SU-DHL-6 (cell line): ENCODE results near the gene C18orf54.

Source experiments
- H2AFZ ChIP-seq: fragments of 200-600 bp; sonication (generic); 2 replicates; pipeline ENCODE4 v1.6.1; 2014; ENCODE audit warnings: low read depth, mild to moderate bottlenecking, moderate library complexity, mixed read lengths, antibody characterized with exemption, low read length; ENCODE audit not compliant: severe bottlenecking
- H3F3A ChIP-seq: fragments of 200-600 bp; shearing (Covaris generic); 2 replicates; pipeline ENCODE4 v1.6.0; 2016; ENCODE audit warnings: antibody characterized with exemption, mild to moderate bottlenecking; ENCODE audit not compliant: insufficient read depth
- H3K27ac ChIP-seq: fragments of 200-600 bp; sonication (generic); 2 replicates; pipeline ENCODE4 v1.5.1; 2016; ENCODE audit warnings: low read depth, mild to moderate bottlenecking, low read length, moderate library complexity, mixed read lengths
- H3K27me3 ChIP-seq: fragments of 200-600 bp; sonication (generic), shearing (Covaris generic); 2 replicates; pipeline ENCODE4 v1.6.0; 2014; ENCODE audit warnings: mild to moderate bottlenecking, low read length
- H3K36me3 ChIP-seq: fragments of 200-600 bp; sonication (generic); 2 replicates; pipeline ENCODE4 v1.6.1; 2014; ENCODE audit warnings: mild to moderate bottlenecking, low read length, mixed read lengths
- H3K4me2 ChIP-seq: fragments of 300-600, 200-600 bp; shearing (Covaris generic), sonication (generic); 2 replicates; pipeline ENCODE4 v1.6.0; 2014; ENCODE audit warnings: low read length, low read depth, mild to moderate bottlenecking; ENCODE audit not compliant: poor library complexity, severe bottlenecking
- H3K4me3 ChIP-seq: fragments of 200-600 bp; sonication (generic); 2 replicates; pipeline ENCODE4 v1.5.1; 2014; ENCODE audit warnings: antibody characterized with exemption, low read length, mild to moderate bottlenecking, mixed read lengths; ENCODE audit not compliant: insufficient read depth, poor library complexity, severe bottlenecking
- H3K79me2 ChIP-seq: fragments of 200-600 bp; sonication (generic); 2 replicates; pipeline ENCODE4 v1.6.1; 2014; ENCODE audit warnings: mild to moderate bottlenecking, low read length, moderate library complexity; ENCODE audit not compliant: insufficient read depth
- H3K9ac ChIP-seq: fragments of 200-600 bp; sonication (generic); 2 replicates; pipeline ENCODE4 v1.7.0; 2014; ENCODE audit warnings: mild to moderate bottlenecking, low read length
- H3K9me2 ChIP-seq: fragments of 200-600 bp; sonication (generic); replicated peaks from 2 replicates; pipeline ENCODE4 v1.6.1; 2014; ENCODE audit warnings: low read length; ENCODE audit not compliant: insufficient read depth
- H3K9me3 ChIP-seq: fragments of 200-600 bp; sonication (generic); 2 replicates; pipeline ENCODE4 v1.6.1; 2014; ENCODE audit warnings: low read length, mixed read lengths; ENCODE audit not compliant: insufficient read depth
- H4K20me1 ChIP-seq: fragments of 200-600 bp; sonication (generic); 2 replicates; pipeline ENCODE4 v1.6.1; 2014; ENCODE audit warnings: low read depth, mild to moderate bottlenecking, antibody characterized with exemption, low read length, moderate library complexity, mixed read lengths
- EZH2phosphoT487 ChIP-seq: fragments of 200-600 bp; sonication (generic), shearing (Covaris generic); conservative IDR thresholded peaks from 2 replicates; pipeline ENCODE4 v1.6.1; 2018; ENCODE audit warnings: mild to moderate bottlenecking, antibody characterized with exemption, low read length, moderate library complexity, mixed read lengths
- TF ChIP-seq, protein P1 (sequence below): fragments of 200-600 bp; sonication (generic); IDR thresholded peaks from one replicate; pipeline ENCODE4 v1.5.1; 2017; ENCODE audit warnings: antibody characterized with exemption, mild to moderate bottlenecking, low read length, moderate library complexity; ENCODE audit not compliant: insufficient read depth, poor library complexity, severe bottlenecking

The C18orf54 gene

DNA sequence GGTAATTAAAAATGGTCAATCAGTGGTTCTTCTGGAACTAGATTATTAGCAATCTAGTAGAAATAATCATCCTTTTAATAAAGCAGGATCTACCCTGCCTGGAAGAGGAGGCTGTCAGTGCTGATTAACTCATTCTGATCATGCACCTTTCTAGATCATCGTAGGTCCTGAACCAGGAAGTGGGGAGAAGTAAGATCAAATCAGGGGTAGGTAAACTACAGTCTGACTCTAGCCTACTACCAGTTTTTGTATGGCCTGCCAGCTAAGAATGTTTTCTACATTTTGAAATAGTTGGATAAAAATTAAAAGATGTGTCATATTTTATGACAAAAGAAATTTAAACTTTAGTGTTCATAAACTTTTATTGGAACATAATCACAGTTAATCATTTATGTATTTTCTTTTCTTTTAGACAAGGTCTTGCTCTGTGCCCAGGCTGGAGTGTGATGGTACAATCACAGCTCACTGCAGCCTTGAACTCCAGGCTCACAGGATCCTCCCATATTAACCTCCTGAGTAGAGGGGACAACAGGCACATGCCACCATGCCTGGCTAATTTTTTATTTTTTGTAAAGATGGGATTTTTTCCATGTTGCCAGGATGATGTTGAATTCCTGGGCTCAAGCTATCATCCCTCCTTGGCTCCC lies 36.1 kb downstream of the C18orf54 start:
- H3K9me3 ChIP-seq, result no peaks in the 10 kb centered on the region
- no peaks in the 10 kb centered on the region for H4K20me1 ChIP-seq
- no peak overlapping the region for H3K9ac ChIP-seq
- H3K36me3 ChIP-seq, result no peaks in the 10 kb centered on the region
- no peaks in the 10 kb centered on the region for H3K79me2 ChIP-seq
- no peak overlapping the region for H3K4me2 ChIP-seq
- H3K4me3 ChIP-seq, result no peak overlapping the region
- H3K27ac ChIP-seq, result no peak overlapping the region
- H3K27me3 ChIP-seq, result no peaks in the 10 kb centered on the region
- no peaks in the 10 kb centered on the region for H3F3A ChIP-seq
- TF ChIP-seq EZH2phosphoT487, result no peak
- TF ChIP-seq, protein P1, sequence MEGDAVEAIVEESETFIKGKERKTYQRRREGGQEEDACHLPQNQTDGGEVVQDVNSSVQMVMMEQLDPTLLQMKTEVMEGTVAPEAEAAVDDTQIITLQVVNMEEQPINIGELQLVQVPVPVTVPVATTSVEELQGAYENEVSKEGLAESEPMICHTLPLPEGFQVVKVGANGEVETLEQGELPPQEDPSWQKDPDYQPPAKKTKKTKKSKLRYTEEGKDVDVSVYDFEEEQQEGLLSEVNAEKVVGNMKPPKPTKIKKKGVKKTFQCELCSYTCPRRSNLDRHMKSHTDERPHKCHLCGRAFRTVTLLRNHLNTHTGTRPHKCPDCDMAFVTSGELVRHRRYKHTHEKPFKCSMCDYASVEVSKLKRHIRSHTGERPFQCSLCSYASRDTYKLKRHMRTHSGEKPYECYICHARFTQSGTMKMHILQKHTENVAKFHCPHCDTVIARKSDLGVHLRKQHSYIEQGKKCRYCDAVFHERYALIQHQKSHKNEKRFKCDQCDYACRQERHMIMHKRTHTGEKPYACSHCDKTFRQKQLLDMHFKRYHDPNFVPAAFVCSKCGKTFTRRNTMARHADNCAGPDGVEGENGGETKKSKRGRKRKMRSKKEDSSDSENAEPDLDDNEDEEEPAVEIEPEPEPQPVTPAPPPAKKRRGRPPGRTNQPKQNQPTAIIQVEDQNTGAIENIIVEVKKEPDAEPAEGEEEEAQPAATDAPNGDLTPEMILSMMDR, result no peak
- H3K9me2 ChIP-seq, result no peaks in the 10 kb centered on the region
- no peak overlapping the region for H2AFZ ChIP-seq

DNA sequence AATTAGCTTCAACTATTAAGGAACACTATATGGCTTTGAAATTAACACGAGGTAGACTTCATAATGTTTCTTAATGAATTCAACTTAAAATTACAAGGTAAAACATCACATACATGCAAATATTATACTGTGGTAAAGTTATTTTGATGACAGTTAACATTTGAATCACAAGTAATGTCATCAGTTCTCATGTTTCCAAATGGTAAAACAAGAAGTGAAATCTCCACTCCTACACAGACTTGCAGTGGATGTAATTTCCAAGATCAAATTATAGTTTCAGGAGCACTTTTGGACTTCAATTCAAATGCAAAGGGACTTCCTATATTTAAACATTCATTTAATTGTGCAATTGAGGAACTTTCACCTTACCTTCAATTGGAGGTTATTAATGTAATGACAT lies 39.1 kb downstream of the C18orf54 start:
- Histone ChIP-seq H3K9ac (no peak overlapping the region), H3K9me2 (no peaks in the 10 kb centered on the region), H3K27ac (no peak overlapping the region), H3K79me2 (no peaks in the 10 kb centered on the region), H3K36me3 (no peaks in the 10 kb centered on the region), H3F3A (no peaks in the 10 kb centered on the region), H3K27me3 (no peaks in the 10 kb centered on the region), H3K9me3 (no peaks in the 10 kb centered on the region), H2AFZ (no peak overlapping the region), H3K4me3 (no peak overlapping the region), H3K4me2 (no peak overlapping the region), H4K20me1 (no peaks in the 10 kb centered on the region)
- TF ChIP-seq EZH2phosphoT487, result no peak
- TF ChIP-seq, protein P1, result no peak

DNA sequence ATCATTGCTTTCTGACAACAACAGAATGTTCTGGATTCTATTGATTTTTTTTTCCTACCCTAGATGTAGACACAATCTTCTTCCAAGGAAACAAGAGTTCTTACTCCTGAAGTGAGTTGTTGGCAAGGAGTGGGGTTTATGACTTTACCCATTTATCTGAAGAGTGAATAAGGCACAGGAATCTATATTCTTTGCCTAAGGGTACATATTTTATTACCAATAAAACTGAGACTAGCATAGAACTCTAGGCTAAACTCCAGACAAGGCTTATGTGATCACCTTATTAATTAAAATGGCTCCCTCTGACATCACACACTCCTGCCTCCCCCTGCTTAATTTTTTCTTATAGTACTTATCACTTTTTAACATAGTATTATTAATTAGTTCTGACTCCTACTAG lies 47.6 kb downstream of the C18orf54 start:
- H3K36me3 ChIP-seq, result no peaks in the 10 kb centered on the region
- H3F3A ChIP-seq, result no peaks in the 10 kb centered on the region
- TF ChIP-seq EZH2phosphoT487, result no peak
- TF ChIP-seq, protein P1, result no peak
- no peaks in the 10 kb centered on the region for H3K79me2 ChIP-seq
- H4K20me1 ChIP-seq, result no peaks in the 10 kb centered on the region
- H3K27me3 ChIP-seq, result no peaks in the 10 kb centered on the region
- no peak overlapping the region for H3K4me3 ChIP-seq
- H3K9me2 ChIP-seq, result no peaks in the 10 kb centered on the region; the same call in 1 of the 2 replicates
- H3K9ac ChIP-seq, result no peak overlapping the region
- no peak overlapping the region for H3K27ac ChIP-seq
- H3K4me2 ChIP-seq, result no peak overlapping the region
- H2AFZ ChIP-seq, result no peak overlapping the region
- H3K9me3 ChIP-seq, result no peaks in the 10 kb centered on the region
